GM12878 (cell line): ENCODE measurements around the gene PITPNM3. TPM values are rescaled to one million over a fixed set of nuclear protein-coding genes. Genes with fewer than 3 reads are reported as not detected.

Source experiments
- ATAC-seq: fragments of 200-7000 bp; cut with Tn5 transposase; 3 replicates; pipeline ENCODE4 v1.9.1; 2020; ENCODE audit warnings: mild to moderate bottlenecking, moderate library complexity
- BruUV-seq: library from RNA; stranded (reverse); fragments of 400-500 nt; replicated peaks from 2 replicates; lab custom pipeline; 2021; lab: Mats Ljungman, UMichigan
- CTCF ChIA-PET: fragments of 300-600 bp; sonication (Branson Sonifier 250); formaldehyde crosslinking; extraction: SDS; loops from one replicate; lab custom pipeline; 2021; ENCODE audit warnings: inconsistent platforms; lab: Yijun Ruan, JAX
- POLR2A ChIA-PET: fragments of 350-600 bp; formaldehyde crosslinking; extraction: SDS; loops from one replicate; lab custom pipeline; 2021; ENCODE audit warnings: inconsistent platforms; lab: Charles Lee
- RAD21 ChIA-PET: fragments of 300-600 bp; sonication (Branson Sonifier 250); formaldehyde crosslinking; loops from one replicate; lab custom pipeline; 2023; ENCODE audit warnings: antibody characterized with exemption; ENCODE audit not compliant: unreplicated experiment; lab: Charles Lee
- SMC1A ChIA-PET: fragments of 300-600 bp; sonication (Branson Sonifier 250); formaldehyde crosslinking; loops from one replicate; lab custom pipeline; 2023; ENCODE audit not compliant: unreplicated experiment, uncharacterized antibody; lab: Charles Lee
- DNase-seq: peaks from one replicate; pipeline ENCODE4 v3.0.0-alpha.2; 2011; ENCODE audit warnings: low read depth, low spot score
- FAIRE-seq: peaks from 3 replicates; lab custom pipeline; 2011; peaks lifted over from hg19 to GRCh38; lab: Jason Lieb, UNC
- H2AFZ ChIP-seq: 2 replicates; pipeline ENCODE4 v1.6.0; 2011; ENCODE audit warnings: low read depth, low read length, control low read depth; ENCODE audit not compliant: control insufficient read depth
- H3K27ac ChIP-seq: 2 replicates; pipeline ENCODE4 v1.5.1; 2011; ENCODE audit warnings: control low read depth; ENCODE audit not compliant: control insufficient read depth, insufficient read depth
- H3K27me3 ChIP-seq, 2 experiments: replicated peaks in 1 of 2; 2 replicates each; pipeline versions ENCODE4 v1.6.0 to v1.6.1; 2011; ENCODE audit warnings: low read length in 1 of 2; ENCODE audit not compliant: control insufficient read depth in 2 of 2, insufficient read depth in 2 of 2
- H3K36me3 ChIP-seq, 2 experiments: 2 replicates each; pipeline ENCODE4 v1.5.1; 2011; ENCODE audit warnings: low read length in 1 of 2; ENCODE audit not compliant: control insufficient read depth in 2 of 2, insufficient read depth in 2 of 2
- H3K4me1 ChIP-seq: 2 replicates; pipeline ENCODE4 v1.6.1; 2011; ENCODE audit warnings: mild to moderate bottlenecking, low read length, moderate library complexity, mixed read lengths; ENCODE audit not compliant: control insufficient read depth, insufficient read depth
- H3K4me2 ChIP-seq: 2 replicates; pipeline ENCODE4 v1.6.0; 2011; ENCODE audit warnings: control low read depth; ENCODE audit not compliant: control insufficient read depth, insufficient read depth
- H3K4me3 ChIP-seq: fragments of 200-600 bp; sonication (generic); 2 replicates; pipeline ENCODE4 v1.5.1; 2016
- H3K79me2 ChIP-seq: 2 replicates; pipeline ENCODE4 v1.6.0; 2011; ENCODE audit warnings: low read length; ENCODE audit not compliant: control insufficient read depth, insufficient read depth
- H3K9ac ChIP-seq: 2 replicates; pipeline ENCODE4 v1.8.0; 2011; ENCODE audit warnings: low read length, control low read depth, mixed read lengths; ENCODE audit not compliant: control insufficient read depth, insufficient read depth
- H3K9me3 ChIP-seq: replicated peaks from 3 replicates; pipeline ENCODE4 v1.5.1; 2011; ENCODE audit warnings: mild to moderate bottlenecking, low read length; ENCODE audit not compliant: control insufficient read depth, insufficient read depth
- H4K20me1 ChIP-seq: 2 replicates; pipeline ENCODE4 v1.6.0; 2011; ENCODE audit not compliant: control insufficient read depth, insufficient read depth
- ASH2L ChIP-seq: fragments of 300-600, 200-600 bp; sonication (generic); IDR thresholded peaks from 2 replicates; pipeline ENCODE4 v1.6.1; 2017; ENCODE audit warnings: low read depth, mild to moderate bottlenecking, borderline replicate concordance
- BHLHE40 ChIP-seq, 2 experiments: fragments of 450-650 bp in 1 of 2; IDR thresholded peaks; 2 replicates each; pipeline ENCODE4 v1.6.1; 2011 to 2017; ENCODE audit warnings: low read depth in 2 of 2, borderline replicate concordance in 1 of 2, improper control_type of control experiment in 1 of 2, low read length in 1 of 2, mild to moderate bottlenecking in 1 of 2
- CBX5 ChIP-seq: sonication (generic); IDR thresholded peaks from 2 replicates; pipeline ENCODE4 v1.6.1; 2016; ENCODE audit warnings: low read depth, moderate library complexity, mild to moderate bottlenecking, inconsistent platforms
- CREB1 ChIP-seq: IDR thresholded peaks from 2 replicates; pipeline ENCODE4 v1.6.1; 2012; ENCODE audit warnings: low read depth, mild to moderate bottlenecking, inconsistent platforms
- CREM ChIP-seq: IDR thresholded peaks from 2 replicates; pipeline ENCODE4 v1.6.1; 2014; ENCODE audit warnings: antibody characterized with exemption, low read depth
- IKZF1 ChIP-seq: fragments of 450-650 bp; conservative IDR thresholded peaks from 2 replicates; pipeline ENCODE4 v1.6.1; 2017; ENCODE audit warnings: antibody characterized with exemption, mild to moderate bottlenecking
- JUNB ChIP-seq: IDR thresholded peaks from 2 replicates; pipeline ENCODE4 v1.6.1; 2016; ENCODE audit warnings: antibody characterized with exemption, mild to moderate bottlenecking
- NFIC ChIP-seq: IDR thresholded peaks from 2 replicates; pipeline ENCODE4 v1.6.1; 2012; ENCODE audit warnings: low read depth, mild to moderate bottlenecking, inconsistent platforms, low read length, moderate library complexity
- PAX5 ChIP-seq: IDR thresholded peaks from 2 replicates; pipeline ENCODE4 v1.6.1; 2011; ENCODE audit warnings: low read depth, low read length, borderline replicate concordance
- PBX3 ChIP-seq: IDR thresholded peaks from 2 replicates; pipeline ENCODE4 v1.6.1; 2011; ENCODE audit warnings: mild to moderate bottlenecking, low read depth, low read length, moderate library complexity; ENCODE audit not compliant: insufficient replicate concordance
- PKNOX1 ChIP-seq: fragments of 450-650 bp; IDR thresholded peaks from 2 replicates; pipeline ENCODE4 v1.6.1; 2016; ENCODE audit warnings: mild to moderate bottlenecking
- POLR2A ChIP-seq: IDR thresholded peaks from 2 replicates; pipeline ENCODE4 v1.6.1; 2011; ENCODE audit warnings: low read depth, mild to moderate bottlenecking, low read length
- POU2F2 ChIP-seq: IDR thresholded peaks from 3 replicates; pipeline ENCODE4 v1.6.1; 2011; ENCODE audit warnings: low read depth, mild to moderate bottlenecking, low read length, borderline replicate concordance
- SMARCA5 ChIP-seq: fragments of 450-650 bp; IDR thresholded peaks from 2 replicates; pipeline ENCODE4 v1.6.1; 2017; ENCODE audit warnings: mild to moderate bottlenecking
- SUZ12 ChIP-seq: fragments of 200-600 bp; sonication (generic); IDR thresholded peaks from one replicate; pipeline ENCODE4 v1.6.1; 2018; ENCODE audit warnings: antibody characterized with exemption, mild to moderate bottlenecking; ENCODE audit not compliant: unreplicated experiment
- TAF1 ChIP-seq: IDR thresholded peaks from 2 replicates; pipeline ENCODE4 v1.6.1; 2011; ENCODE audit warnings: mild to moderate bottlenecking, low read depth, low read length, borderline replicate concordance
- TCF12 ChIP-seq: IDR thresholded peaks from 2 replicates; pipeline ENCODE4 v1.6.1; 2011; ENCODE audit warnings: low read depth, mild to moderate bottlenecking, low read length
- TCF3 ChIP-seq: IDR thresholded peaks from 2 replicates; pipeline ENCODE4 v1.6.1; 2012; ENCODE audit warnings: low read depth, mild to moderate bottlenecking, low read length, borderline replicate concordance; ENCODE audit not compliant: insufficient read depth
- TCF7 ChIP-seq: IDR thresholded peaks from 2 replicates; pipeline ENCODE4 v1.6.1; 2014; ENCODE audit warnings: antibody characterized with exemption, borderline replicate concordance
- WGBS: methylation state at CpG from one replicate; pipeline ENCODE4 v1.1.6; 2016; ENCODE audit warnings: low lambda C conversion rate; ENCODE audit not compliant: insufficient replicate concordance, insufficient coverage; ENCODE audit errors: missing lambda C conversion rate; 5-methylcytosine and 5-hydroxymethylcytosine counted together
- in situ Hi-C: fragments of 300-500 bp; cut with MboI; formaldehyde crosslinking; loops from 9 replicates; pipeline ENCODE4 v1.14.3; 2018; ENCODE audit warnings: mixed read lengths
- intact Hi-C: fragments of 100-400 bp; cut with micrococcal nuclease; formaldehyde crosslinking; loops from one replicate; pipeline ENCODE4 v1.14.2; 2022; ENCODE audit not compliant: unreplicated experiment
- polyA plus RNA-seq, 11 experiments: library from polyadenylated mRNA; depleted of rRNA in 4 of 11; unstranded in 6 of 11; stranded (reverse) in 5 of 11; fragments of >200 nt; fragmentation: Nextera tagmentation in 4 of 11; fragmentation: Illumina TruSeq in 1 of 11; extraction: Ambion mirVana in 4 of 11; extraction: Trizol in 1 of 11; gene quantifications; 1 replicate in 1 of 11; 2 replicates in 10 of 11; pipeline versions ENCODE4 v1.2.1 to v1.2.3, GENCODE V29; 2011 to 2016; ENCODE audit warnings: inconsistent platforms in 2 of 11, missing spikeins in 2 of 11, low read depth in 1 of 11
- total RNA-seq, 4 experiments: library from RNA; depleted of rRNA in 3 of 4; stranded (reverse); fragments of >200 nt in 3 of 4; fragmentation: Illumina TruSeq in 1 of 4; extraction: Trizol in 1 of 4; gene quantifications; 2 replicates each; pipeline versions ENCODE4 v1.2.1 to v1.2.3, GENCODE V29; 2013 to 2021
- TF ChIP-seq, protein P1 (sequence below): IDR thresholded peaks from 2 replicates; pipeline ENCODE4 v1.6.1; 2011; ENCODE audit warnings: low read depth, mild to moderate bottlenecking, low read length, moderate library complexity, borderline replicate concordance; ENCODE audit errors: extremely low read depth
- TF ChIP-seq, protein P2 (sequence below): IDR thresholded peaks from 2 replicates; pipeline ENCODE4 v1.6.1; 2012; ENCODE audit warnings: low read depth, low read length, improper control_type of control experiment

Gene PITPNM3
- total and polyA plus RNA-seq, 10 of the 15 experiments (the other 5 are each of a cell fraction or from before 2014, with no cell fraction given), result 0.02 to 0.49 (median 0.19) TPM; not detected in 1

- Histone ChIP-seq H3K79me2 (no peaks in the 10 kb centered on the region), H3K4me1 (peaks cover 15% of the 10 kb centered on the region), H3K27me3 (no peaks in the 10 kb centered on the region; a peak in 1 of 4 replicates)
- RAD21 ChIA-PET, result no interaction called here
- CTCF ChIA-PET, result interaction anchor here (0.6 to 0.9 kb wide), 2 partner anchors 59 to 75 kb away, joined by 4 read pairs; no protein-coding TSS in a partner anchor
- TF ChIP-seq PBX3 (peak; percentile 81), PAX5 (no peak), POLR2A (no peak), SMARCA5 (no peak), PKNOX1 (peak; percentile 94), NFIC (no peak), CREM (peak; percentile 16; the same call in 1 of the 2 replicates), TCF7 (no peak), TCF3 (peak; percentile 49; the same call in 1 of the 2 replicates), POU2F2 (0 out of 3 replicates have a peak, but pooled peaks have one; percentile 7), TAF1 (no peak), BHLHE40 (IDR thresholded peaks at IDR 0.05; ENCODE audit: borderline replicate concordance in 1 of 2, low read depth in 2 of 2, low read length in 1 of 2) (peak in 1 of 2 experiments; percentile 10; a peak in 1 of 4 replicates), ASH2L (no peak), JUNB (no peak), SUZ12 (no peak), CBX5 (no peak), CREB1 (0 out of 2 replicates have a peak, but pooled peaks have one; percentile 13), IKZF1 (0 out of 2 replicates have a peak, but pooled peaks have one; percentile 11), TCF12 (peak; percentile 41; the same call in 1 of the 2 replicates)
- TF ChIP-seq, protein P1, sequence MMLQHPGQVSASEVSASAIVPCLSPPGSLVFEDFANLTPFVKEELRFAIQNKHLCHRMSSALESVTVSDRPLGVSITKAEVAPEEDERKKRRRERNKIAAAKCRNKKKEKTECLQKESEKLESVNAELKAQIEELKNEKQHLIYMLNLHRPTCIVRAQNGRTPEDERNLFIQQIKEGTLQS, result no peak
- TF ChIP-seq, protein P2, sequence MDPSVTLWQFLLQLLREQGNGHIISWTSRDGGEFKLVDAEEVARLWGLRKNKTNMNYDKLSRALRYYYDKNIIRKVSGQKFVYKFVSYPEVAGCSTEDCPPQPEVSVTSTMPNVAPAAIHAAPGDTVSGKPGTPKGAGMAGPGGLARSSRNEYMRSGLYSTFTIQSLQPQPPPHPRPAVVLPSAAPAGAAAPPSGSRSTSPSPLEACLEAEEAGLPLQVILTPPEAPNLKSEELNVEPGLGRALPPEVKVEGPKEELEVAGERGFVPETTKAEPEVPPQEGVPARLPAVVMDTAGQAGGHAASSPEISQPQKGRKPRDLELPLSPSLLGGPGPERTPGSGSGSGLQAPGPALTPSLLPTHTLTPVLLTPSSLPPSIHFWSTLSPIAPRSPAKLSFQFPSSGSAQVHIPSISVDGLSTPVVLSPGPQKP, result no peak
- TF ChIP-seq, all 136 proteins: peak for 9
- H3K4me2 ChIP-seq, result peak overlapping the region; percentile 85
- WGBS, result 8% methylated on average over 11 of the region's 11 CpGs
- FAIRE-seq (peak; percentile 88), DNase-seq (peak; percentile 28), ATAC-seq (peak; percentile 83)
- peak overlapping the region; percentile 80 for H2AFZ ChIP-seq
- no peak overlapping the region for H3K9ac ChIP-seq
- intact Hi-C loops (no loop called here), in situ Hi-C loops (no loop called here)
- POLR2A ChIA-PET, result interaction anchor here (0.5 kb wide), 1 partner anchor 18 kb away, joined by 4 read pairs; no protein-coding TSS in a partner anchor
- 0 out of 2 replicates have a peak overlapping the region, but pooled peaks have one; percentile 32 for H3K27ac ChIP-seq
- H3K9me3 ChIP-seq, result no peaks in the 10 kb centered on the region
- no peaks in the 10 kb centered on the region for H3K36me3 ChIP-seq
- SMC1A ChIA-PET, result interaction anchor here (0.5 to 1.2 kb wide), 2 partner anchors 19 to 26 kb away, joined by 3 read pairs; no protein-coding TSS in a partner anchor
- H4K20me1 ChIP-seq, result no peaks in the 10 kb centered on the region; the same call in 1 of the 2 replicates
- no TSS peak for BruUV-seq
- H3K4me3 ChIP-seq, result no peak overlapping the region
Observed at GRCh38 chr17:6548578-6549330, 7.6 kb downstream of the PITPNM3 start.
